CD4-positive, CD25-positive, alpha-beta regulatory T cell (primary cell): ENCODE measurements around the gene LIN28A. TPM values are rescaled to one million over a fixed set of nuclear protein-coding genes. Genes with fewer than 3 reads are reported as not detected.

ENCODE experiments used
- ATAC-seq, 2 donors: fragments of 150-1000 bp; cut with Tn5 transposase; one replicate each; pipeline ENCODE4 v1.10.0; 2021; ENCODE audit warnings: low read depth in 2 of 2, moderate number of reproducible peaks in 2 of 2, moderate library complexity in 1 of 2
- DNase-seq, 3 donors: peaks; one replicate each; pipeline versions ENCODE4 v3.0.0 to v3.0.0-alpha.2; 2012 to 2022; ENCODE audit warnings: mixed read lengths in 1 of 3
- H3K27ac ChIP-seq: one replicate; pipeline ENCODE4 v1.7.0; 2013; ENCODE audit warnings: mild to moderate bottlenecking, low read length; ENCODE audit not compliant: insufficient read depth, poor library complexity, severe bottlenecking
- H3K27me3 ChIP-seq: one replicate; pipeline ENCODE4 v1.7.0; 2013; ENCODE audit warnings: low read length; ENCODE audit not compliant: control insufficient read depth, insufficient read depth
- H3K36me3 ChIP-seq: one replicate; pipeline ENCODE4 v1.7.0; 2013; ENCODE audit warnings: mild to moderate bottlenecking, low read length, moderate library complexity; ENCODE audit not compliant: control insufficient read depth, insufficient read depth
- H3K4me1 ChIP-seq: 2 replicates; pipeline ENCODE4 v1.7.0; 2013; ENCODE audit warnings: mild to moderate bottlenecking, low read length; ENCODE audit not compliant: insufficient read depth, control insufficient read depth, poor library complexity, severe bottlenecking
- H3K4me3 ChIP-seq: one replicate; pipeline ENCODE4 v1.7.0; 2013; ENCODE audit warnings: low read depth, mild to moderate bottlenecking, low read length, moderate library complexity
- H3K9me3 ChIP-seq, 2 experiments: 1 replicate in 1 of 2; 2 replicates in 1 of 2; pipeline ENCODE4 v1.7.0; 2013; ENCODE audit warnings: low read length in 2 of 2, mild to moderate bottlenecking in 1 of 2, moderate library complexity in 1 of 2; ENCODE audit not compliant: control insufficient read depth in 2 of 2
- H3K27ac Mint-ChIP-seq, 3 donors: one replicate each; pipeline ENCODE4 v1.8.0; 2020 to 2022; ENCODE audit warnings: mild to moderate bottlenecking in 3 of 3, mixed read lengths in 3 of 3, moderate library complexity in 2 of 3
- H3K27me3 Mint-ChIP-seq: one replicate; pipeline ENCODE4 v1.8.0; 2022; ENCODE audit warnings: mild to moderate bottlenecking, mixed read lengths
- H3K36me3 Mint-ChIP-seq: one replicate; pipeline ENCODE4 v1.8.0; 2020; ENCODE audit warnings: mixed read lengths
- H3K4me1 Mint-ChIP-seq, 4 donors: one replicate each; pipeline ENCODE4 v1.8.0; 2020 to 2022; ENCODE audit warnings: mixed read lengths in 4 of 4, mild to moderate bottlenecking in 1 of 4
- H3K4me3 Mint-ChIP-seq, 4 donors: one replicate each; pipeline ENCODE4 v1.8.0; 2020 to 2022; ENCODE audit warnings: mild to moderate bottlenecking in 4 of 4, mixed read lengths in 4 of 4, moderate library complexity in 3 of 4
- H3K9me3 Mint-ChIP-seq, 7 donors: one replicate each; pipeline ENCODE4 v1.8.0; 2020 to 2022; ENCODE audit warnings: mixed read lengths in 7 of 7, mild to moderate bottlenecking in 3 of 7, moderate library complexity in 2 of 7
- polyA plus RNA-seq, 4 donors: library from polyadenylated mRNA; unstranded; fragments of 300-500 nt; fragmentation: Illumina TruSeq; gene quantifications; one replicate each; pipeline ENCODE4 v1.2.3, GENCODE V29; 2021
- total RNA-seq: library from RNA; stranded (reverse); gene quantifications from one replicate; pipeline ENCODE4 v1.2.3, GENCODE V29; 2022

The LIN28A gene
- total and polyA plus RNA-seq, 5 donors from 2014 or later: not detected

- Mint-ChIP-seq H3K9me3 (peaks cover 0 to 4% (median 0%) of the 10 kb centered on the region in 7 donors), H3K4me3 (no peak overlapping the region), H3K36me3 (no peaks in the 10 kb centered on the region), H3K27ac (no peak overlapping the region), H3K4me1 (peaks cover 0 to 5% (median 3%) of the 10 kb centered on the region in 4 donors), H3K27me3 (peaks cover 61% of the 10 kb centered on the region)
- DNase-seq (peak; percentile 73 to 86 (median 80)), ATAC-seq (peak; percentile 96)
- Histone ChIP-seq H3K4me1 (no peaks in the 10 kb centered on the region), H3K9me3 (no peaks in the 10 kb centered on the region), H3K4me3 (no peak overlapping the region), H3K27me3 (peaks cover 19% of the 10 kb centered on the region), H3K27ac (no peak overlapping the region), H3K36me3 (no peaks in the 10 kb centered on the region)
Observed at GRCh38 chr1:26417111-26417759, 6.6 kb downstream of the LIN28A start.

- ATAC-seq: no peak
- Histone ChIP-seq H3K4me3 (no peak overlapping the region), H3K9me3 (no peaks in the 10 kb centered on the region), H3K27me3 (peaks cover 6% of the 10 kb centered on the region), H3K4me1 (no peaks in the 10 kb centered on the region), H3K36me3 (no peaks in the 10 kb centered on the region), H3K27ac (no peak overlapping the region)
- no peak overlapping the region for H3K4me3 Mint-ChIP-seq
- H3K27ac Mint-ChIP-seq: no peak overlapping the region
- H3K36me3 Mint-ChIP-seq: no peaks in the 10 kb centered on the region
- H3K9me3 Mint-ChIP-seq: peaks cover 0 to 2% (median 0%) of the 10 kb centered on the region in 7 donors
- no peak for DNase-seq
- peaks cover 0 to 5% (median 1%) of the 10 kb centered on the region in 4 donors for H3K4me1 Mint-ChIP-seq
- H3K27me3 Mint-ChIP-seq: peaks cover 45% of the 10 kb centered on the region
Observed at GRCh38 chr1:26418865-26419349, 8.3 kb downstream of the LIN28A start.

- no peak for ATAC-seq
- Histone ChIP-seq H3K9me3 (no peaks in the 10 kb centered on the region), H3K4me3 (no peak overlapping the region), H3K27ac (no peak overlapping the region), H3K36me3 (no peaks in the 10 kb centered on the region), H3K27me3 (peaks cover 6% of the 10 kb centered on the region), H3K4me1 (no peaks in the 10 kb centered on the region)
- Mint-ChIP-seq H3K27me3 (peaks cover 39% of the 10 kb centered on the region), H3K4me1 (peaks cover 0 to 5% (median 1%) of the 10 kb centered on the region in 4 donors), H3K27ac (no peak overlapping the region), H3K36me3 (no peaks in the 10 kb centered on the region), H3K4me3 (no peak overlapping the region), H3K9me3 (peaks cover 0 to 2% (median 0%) of the 10 kb centered on the region in 7 donors)
- no peak for DNase-seq
Observed at GRCh38 chr1:26419494-26419893, 8.9 kb downstream of the LIN28A start.

- ATAC-seq: no peak
- H3K27me3 ChIP-seq: no peaks in the 10 kb centered on the region
- peaks cover 24% of the 10 kb centered on the region for H3K4me1 ChIP-seq
- no peak for DNase-seq
- peaks cover 4% of the 10 kb centered on the region for H3K36me3 Mint-ChIP-seq
- H3K27me3 Mint-ChIP-seq: peaks cover 11% of the 10 kb centered on the region
- no peaks in the 10 kb centered on the region for H3K36me3 ChIP-seq
- H3K4me1 Mint-ChIP-seq: peaks cover 0 to 29% (median 21%) of the 10 kb centered on the region in 4 donors
- peak overlapping the region in 1 of 4 donors; percentile 42 for H3K4me3 Mint-ChIP-seq
- no peaks in the 10 kb centered on the region for H3K9me3 ChIP-seq
- peaks cover 0 to 2% (median 0%) of the 10 kb centered on the region in 7 donors for H3K9me3 Mint-ChIP-seq
- no peak overlapping the region for H3K27ac Mint-ChIP-seq
- no peak overlapping the region for H3K27ac ChIP-seq
- no peak overlapping the region for H3K4me3 ChIP-seq
Observed at GRCh38 chr1:26429721-26430120, 19.1 kb downstream of the LIN28A start.

GRCh38 chr1:26431979-26432695 is 21.5 kb downstream of the LIN28A start, which contains the start of gene DHDDS:
DHDDS (plus strand) TSS chr1:26432321; CDS start chr1:26432946, 625 bp downstream.
- Histone ChIP-seq H3K9me3 (no peaks in the 10 kb centered on the region), H3K4me1 (peaks cover 24% of the 10 kb centered on the region), H3K36me3 (peaks cover 5% of the 10 kb centered on the region), H3K27me3 (no peaks in the 10 kb centered on the region), H3K27ac (peak within 1 kb of the TSS; percentile 81), H3K4me3 (peak within 1 kb of the TSS; percentile 89)
- H3K4me1 Mint-ChIP-seq: peaks cover 0 to 29% (median 21%) of the 10 kb centered on the region in 4 donors
- H3K36me3 Mint-ChIP-seq: peaks cover 4% of the 10 kb centered on the region
- peak within 1 kb of the TSS; percentile 85 to 98 (median 94) for H3K4me3 Mint-ChIP-seq
- H3K27ac Mint-ChIP-seq: peak within 1 kb of the TSS; percentile 39 to 99 (median 93)
- peaks cover 0 to 2% (median 0%) of the 10 kb centered on the region in 7 donors for H3K9me3 Mint-ChIP-seq
- peak; percentile 92 to 93 for ATAC-seq
- DNase-seq: peak; percentile 97 to 99 (median 97)
- peaks cover 4% of the 10 kb centered on the region for H3K27me3 Mint-ChIP-seq

- Histone ChIP-seq H3K27ac (peak overlapping the region; percentile 81), H3K4me1 (peaks cover 24% of the 10 kb centered on the region), H3K36me3 (peaks cover 10% of the 10 kb centered on the region), H3K4me3 (peak overlapping the region; percentile 89), H3K9me3 (no peaks in the 10 kb centered on the region), H3K27me3 (no peaks in the 10 kb centered on the region)
- no peak for DNase-seq
- H3K9me3 Mint-ChIP-seq: peaks cover 0 to 2% (median 0%) of the 10 kb centered on the region in 7 donors
- no peak for ATAC-seq
- H3K36me3 Mint-ChIP-seq: peaks cover 4% of the 10 kb centered on the region
- peaks cover 0 to 29% (median 21%) of the 10 kb centered on the region in 4 donors for H3K4me1 Mint-ChIP-seq
- peaks cover 4% of the 10 kb centered on the region for H3K27me3 Mint-ChIP-seq
- peak overlapping the region; percentile 39 to 93 (median 42) for H3K27ac Mint-ChIP-seq
- peak overlapping the region; percentile 85 to 98 (median 94) for H3K4me3 Mint-ChIP-seq
Observed at GRCh38 chr1:26432793-26433192, 22.2 kb downstream of the LIN28A start.

GRCh38 chr1:26434161-26434752 is 23.6 kb downstream of the LIN28A start:
- no peak overlapping the region for H3K27ac Mint-ChIP-seq
- no peak overlapping the region for H3K4me3 ChIP-seq
- H3K27me3 ChIP-seq: no peaks in the 10 kb centered on the region
- H3K4me1 ChIP-seq: peaks cover 24% of the 10 kb centered on the region
- peaks cover 0 to 2% (median 0%) of the 10 kb centered on the region in 7 donors for H3K9me3 Mint-ChIP-seq
- H3K4me1 Mint-ChIP-seq: peaks cover 0 to 29% (median 23%) of the 10 kb centered on the region in 4 donors
- H3K9me3 ChIP-seq: no peaks in the 10 kb centered on the region
- ATAC-seq: no peak
- H3K4me3 Mint-ChIP-seq: peak overlapping the region in 1 of 4 donors; percentile 54
- peaks cover 25% of the 10 kb centered on the region for H3K36me3 ChIP-seq
- peaks cover 4% of the 10 kb centered on the region for H3K27me3 Mint-ChIP-seq
- no peak for DNase-seq
- H3K36me3 Mint-ChIP-seq: peaks cover 17% of the 10 kb centered on the region
- H3K27ac ChIP-seq: no peak overlapping the region
